GM11168 (cell line): ENCODE data around the gene VSIR.

ENCODE experiments used
- in situ Hi-C: fragments of 300-500 bp; cut with MboI; formaldehyde crosslinking; loops from one replicate; pipeline ENCODE4 v1.12.0; 2022; ENCODE audit warnings: low sequenced_read_pairs; ENCODE audit not compliant: unreplicated experiment

VSIR gene

DNA sequence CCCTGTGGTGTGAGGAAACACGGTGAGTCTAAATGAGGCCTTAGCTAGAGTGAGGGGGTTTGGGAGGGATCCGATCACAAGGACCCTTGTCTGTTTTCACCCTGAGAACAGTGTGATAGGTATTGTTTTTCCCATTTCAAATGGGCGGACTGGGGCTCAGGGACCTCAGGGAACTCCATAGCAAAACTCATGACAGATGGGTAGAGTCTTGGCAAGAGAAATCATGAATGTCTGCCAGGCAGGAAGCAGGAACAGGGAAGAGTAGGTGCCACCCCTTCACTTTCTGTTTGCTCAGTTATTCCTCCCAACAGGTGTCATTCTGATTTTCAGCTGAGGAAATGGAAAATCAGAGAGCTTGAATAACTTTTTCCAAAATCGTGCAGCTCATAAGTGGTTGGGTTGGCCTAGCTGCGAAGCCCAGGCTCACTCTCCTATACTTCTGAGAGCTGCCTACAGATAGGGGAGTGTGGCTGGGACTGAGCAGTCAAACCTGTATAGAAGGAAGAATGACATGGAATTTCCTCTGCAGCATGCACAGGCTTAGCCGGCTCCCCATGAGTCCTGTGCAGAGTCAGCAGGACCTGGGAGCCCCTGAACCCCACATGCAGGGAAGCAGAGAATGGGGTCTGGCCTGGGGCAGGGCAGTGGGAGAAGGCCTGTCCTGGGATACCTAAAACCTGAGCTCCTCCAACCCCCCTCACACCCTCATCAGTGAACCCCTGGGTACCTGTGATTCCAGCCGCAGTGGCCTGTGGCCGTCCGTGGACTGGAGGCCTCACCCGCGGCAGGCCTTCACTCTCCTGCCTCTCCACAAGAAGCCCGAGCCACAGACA, 36.1 kb downstream of the VSIR start:
- in situ Hi-C loops, result no loop called here

DNA sequence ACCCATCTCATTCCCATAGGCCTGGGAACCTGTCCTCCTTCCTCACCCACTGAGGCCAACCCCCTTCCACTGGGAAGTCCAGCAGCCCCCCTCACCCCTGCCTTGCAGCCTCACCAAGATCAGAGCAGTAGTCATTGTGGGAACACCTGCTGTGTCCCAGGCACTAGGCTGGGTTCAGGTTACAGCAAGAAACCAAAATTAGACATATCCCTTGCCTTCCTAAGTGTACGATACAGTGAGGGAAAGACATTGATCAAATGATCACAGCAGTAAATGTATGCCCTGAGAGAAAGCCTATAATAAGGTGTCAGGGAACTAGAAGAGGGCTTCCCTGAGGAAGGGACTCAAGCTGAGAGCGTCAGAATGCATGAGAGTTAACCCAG, 36.8 kb downstream of the VSIR start:
- in situ Hi-C loops, result no loop called here

DNA sequence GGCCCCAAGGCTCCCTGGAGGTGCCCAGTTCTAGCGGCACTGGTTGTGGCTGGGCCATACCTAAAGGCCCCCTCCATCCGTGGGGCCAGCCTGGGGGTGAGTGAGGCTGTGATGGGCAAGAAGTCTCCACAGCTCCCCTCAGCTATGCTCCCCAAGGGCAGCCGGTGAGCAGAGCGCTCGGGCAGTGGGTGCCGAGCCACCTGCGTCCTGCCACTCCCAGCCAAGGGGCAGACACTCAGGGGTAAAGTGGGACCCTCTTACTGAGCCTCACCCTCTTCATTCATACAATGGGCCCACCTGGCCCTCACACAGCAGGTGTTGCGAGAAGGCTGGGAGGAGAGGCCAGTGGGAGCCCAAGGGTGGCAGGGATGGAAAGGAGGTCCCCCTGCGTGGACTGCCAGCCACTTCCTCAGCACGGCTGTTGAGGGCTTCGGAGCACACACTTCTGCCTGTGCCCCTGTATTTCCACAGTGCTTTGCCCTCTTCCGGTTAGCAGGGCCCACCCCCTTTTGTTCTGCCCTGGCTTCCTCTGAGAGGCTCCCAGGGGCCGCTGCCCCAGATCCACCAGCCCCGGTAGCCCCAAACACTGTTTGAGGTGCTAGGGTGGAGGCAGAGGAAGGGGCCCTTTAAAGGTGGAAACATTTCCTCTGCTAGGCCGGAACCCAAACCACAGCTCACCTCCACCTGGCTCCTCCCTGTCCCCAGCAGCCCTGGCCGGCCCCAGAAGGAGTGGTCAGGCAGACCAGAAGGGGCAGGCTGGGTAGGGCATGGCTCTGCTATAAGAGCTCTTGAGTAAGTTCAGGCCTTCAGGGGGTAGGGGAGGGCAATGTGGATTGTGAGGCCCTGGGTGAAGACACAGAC, 37.4 kb downstream of the VSIR start:
- in situ Hi-C loops, result no loop called here

GRCh38 chr10:71734797-71735196, 38.5 kb downstream of the VSIR start:
- in situ Hi-C loops, result no loop called here

- in situ Hi-C loops, result no loop called here
Measured at GRCh38 chr10:71731791-71732190, 41.5 kb downstream of the VSIR start.

DNA sequence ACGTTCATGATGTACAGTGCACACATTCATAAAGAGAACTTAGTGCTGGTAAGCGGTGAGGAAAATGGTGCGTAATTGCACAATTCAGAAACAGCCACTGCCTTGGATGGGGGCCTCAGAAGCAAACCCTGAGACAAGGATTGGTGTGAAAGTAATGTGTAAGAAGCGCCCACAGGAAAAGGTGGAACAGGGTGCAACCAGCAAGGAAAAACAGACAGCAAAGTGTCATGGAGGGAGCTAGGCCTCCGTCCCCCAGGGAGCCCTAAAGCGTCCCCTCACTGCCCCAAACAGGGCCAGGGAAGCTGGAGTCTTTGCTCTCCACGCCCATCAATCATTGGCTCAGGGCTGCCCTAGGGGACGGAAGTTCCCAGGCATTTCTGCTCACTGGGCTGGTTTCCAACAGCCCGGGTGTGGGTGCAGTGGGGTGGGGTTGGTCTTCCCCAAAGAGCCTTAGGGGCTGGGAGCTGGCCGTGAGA, 44.1 kb downstream of the VSIR start:
- in situ Hi-C loops, result no loop called here

DNA sequence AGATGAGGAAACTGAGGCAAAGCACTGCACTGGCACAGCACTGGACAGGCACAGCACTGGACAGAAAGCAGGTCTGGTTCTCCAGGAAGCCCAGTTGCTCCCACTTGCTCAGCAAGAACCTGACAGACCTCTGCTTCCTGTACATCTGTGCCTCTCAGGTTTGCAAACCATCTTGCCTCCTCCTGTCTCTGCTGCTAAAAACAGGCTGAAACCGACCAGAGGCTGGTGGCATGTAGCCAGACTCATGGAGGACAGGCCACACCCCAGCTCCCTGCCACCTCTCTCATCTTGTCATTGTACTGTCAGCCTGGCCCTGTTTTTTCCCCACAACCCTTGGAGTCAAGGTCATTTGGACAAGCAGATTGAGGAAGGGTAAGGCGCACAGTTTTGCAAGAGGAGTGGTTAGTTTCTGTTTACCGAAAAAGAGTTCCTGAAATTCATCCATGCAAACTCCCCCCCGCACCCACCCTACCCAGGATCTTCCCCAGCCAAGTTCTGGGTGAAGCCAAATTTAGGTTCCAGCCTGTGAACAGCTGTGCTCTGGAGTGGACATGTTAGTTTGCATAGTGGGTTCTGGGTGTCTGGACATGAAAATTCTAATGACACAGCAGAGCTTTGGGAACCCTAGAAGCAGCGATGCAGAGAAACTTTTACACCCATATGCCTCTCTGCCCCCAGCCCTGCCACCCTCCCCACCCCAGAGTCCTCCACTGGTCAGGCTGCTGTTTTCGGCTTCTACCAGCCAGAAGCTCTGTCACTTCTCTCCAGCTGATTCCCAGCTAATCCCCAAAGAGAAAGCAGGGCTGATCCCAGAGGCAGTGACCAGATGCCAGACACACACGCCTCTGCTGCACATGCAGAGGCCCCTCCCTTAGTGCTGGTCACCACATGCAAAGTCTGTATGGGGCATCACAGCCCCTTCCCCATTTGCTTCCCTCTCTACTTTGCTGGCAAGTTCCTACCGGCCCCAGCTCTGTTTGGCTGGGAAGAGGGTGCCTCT, 45.3 kb downstream of the VSIR start:
- in situ Hi-C loops, result no loop called here

DNA sequence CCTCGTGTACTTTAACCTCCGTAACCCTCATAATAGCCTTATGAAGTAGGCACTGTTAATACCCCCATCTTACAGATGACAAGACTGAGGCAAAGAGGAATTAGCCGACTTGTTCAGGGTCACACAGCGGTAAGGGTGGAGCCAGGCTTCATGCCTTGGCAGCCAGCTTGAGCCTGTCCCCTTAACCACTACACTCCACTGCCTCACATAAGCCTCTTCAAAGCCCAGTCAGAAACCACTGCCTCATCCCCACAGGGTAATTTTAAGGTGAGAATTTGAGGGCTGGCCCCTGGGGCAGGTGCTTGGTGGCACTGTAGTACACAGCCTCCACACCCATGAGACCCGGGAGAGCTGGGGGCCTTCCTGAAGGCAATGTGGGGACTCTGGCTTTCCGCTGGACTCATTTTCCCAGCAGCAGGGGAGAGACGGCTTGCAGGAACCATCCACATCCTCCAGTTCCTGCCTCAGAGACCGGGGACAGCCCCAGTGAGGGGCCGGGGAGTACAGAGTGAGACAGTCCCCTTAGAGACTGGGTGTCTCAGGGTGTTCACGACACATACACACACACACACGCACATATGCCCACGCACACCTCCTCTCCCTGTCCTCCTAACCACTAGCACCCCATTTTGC, 46.1 kb downstream of the VSIR start:
- in situ Hi-C loops, result no loop called here

DNA sequence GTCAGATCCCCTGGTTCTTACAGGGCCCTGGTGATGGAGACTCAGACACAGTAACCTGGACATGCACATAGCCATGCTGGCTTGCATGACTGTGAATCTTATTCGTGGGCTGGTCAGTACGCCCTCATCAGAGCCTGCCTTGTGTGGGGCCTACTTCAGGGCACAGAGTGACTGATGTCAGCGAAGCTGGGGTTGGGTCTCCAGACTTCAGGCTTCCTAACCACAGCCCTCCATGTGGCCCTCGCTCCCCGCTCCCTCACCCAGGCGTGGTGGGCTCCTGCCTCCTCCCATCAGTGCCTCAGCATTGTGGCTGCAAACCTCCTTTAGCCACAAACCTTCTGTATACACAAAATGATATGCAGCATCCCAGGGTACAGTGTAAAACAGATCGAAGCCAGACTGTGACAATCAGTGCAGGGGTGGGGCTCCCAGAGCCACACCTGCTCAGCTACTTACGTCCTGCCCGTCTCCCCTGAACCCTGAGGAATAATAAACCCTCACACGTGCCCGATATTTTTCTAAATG, 46.7 kb downstream of the VSIR start:
- in situ Hi-C loops, result no loop called here

DNA sequence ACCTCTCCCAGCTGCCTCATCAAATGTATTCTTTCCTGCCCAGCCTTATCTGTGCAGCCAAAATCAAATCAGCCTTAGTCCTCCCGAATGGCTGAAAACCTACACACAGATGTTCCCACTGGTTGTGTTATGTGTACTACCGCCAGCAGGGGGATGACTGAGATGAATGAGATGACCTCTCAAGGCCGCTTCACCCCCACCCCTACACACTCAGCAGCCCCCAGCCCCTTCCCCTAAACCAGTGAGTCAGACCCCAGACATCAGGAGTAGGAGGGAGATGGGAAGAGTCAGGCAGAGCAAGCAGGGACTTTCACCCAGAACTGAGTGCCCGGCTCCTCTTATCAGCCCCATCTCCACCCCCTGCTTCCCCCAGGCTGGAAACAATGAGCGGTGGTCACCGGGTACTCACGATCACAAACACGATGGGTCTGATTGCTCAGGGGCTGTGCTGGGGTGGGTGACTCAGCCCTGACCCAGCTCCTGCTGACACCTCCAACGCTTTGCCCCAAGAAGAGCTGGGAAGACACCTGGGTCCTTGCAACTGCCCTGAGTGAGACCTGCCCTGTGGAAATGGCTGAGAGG, 47.2 kb downstream of the VSIR start:
- in situ Hi-C loops, result no loop called here

DNA sequence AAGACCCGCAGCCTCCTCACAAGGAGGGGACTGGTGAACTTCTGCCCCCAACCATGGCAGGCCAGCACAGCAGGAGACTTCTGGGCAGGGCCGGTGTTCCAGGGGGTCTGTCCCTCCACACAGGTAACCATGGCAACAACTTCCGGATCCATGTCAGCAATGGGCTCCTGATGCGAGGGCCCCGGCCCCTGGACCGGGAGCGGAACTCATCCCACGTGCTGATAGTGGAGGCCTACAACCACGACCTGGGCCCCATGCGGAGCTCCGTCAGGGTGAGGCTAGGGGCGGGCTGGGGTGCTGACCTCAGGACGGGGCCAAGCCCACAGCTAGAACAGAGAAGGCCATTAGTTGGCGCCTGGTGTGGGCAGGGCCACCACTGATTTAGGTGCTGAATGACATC, 48.1 kb downstream of the VSIR start:
- in situ Hi-C loops, result no loop called here

GRCh38 chr10:71724539-71724938, 48.8 kb downstream of the VSIR start:
- in situ Hi-C loops, result no loop called here

DNA sequence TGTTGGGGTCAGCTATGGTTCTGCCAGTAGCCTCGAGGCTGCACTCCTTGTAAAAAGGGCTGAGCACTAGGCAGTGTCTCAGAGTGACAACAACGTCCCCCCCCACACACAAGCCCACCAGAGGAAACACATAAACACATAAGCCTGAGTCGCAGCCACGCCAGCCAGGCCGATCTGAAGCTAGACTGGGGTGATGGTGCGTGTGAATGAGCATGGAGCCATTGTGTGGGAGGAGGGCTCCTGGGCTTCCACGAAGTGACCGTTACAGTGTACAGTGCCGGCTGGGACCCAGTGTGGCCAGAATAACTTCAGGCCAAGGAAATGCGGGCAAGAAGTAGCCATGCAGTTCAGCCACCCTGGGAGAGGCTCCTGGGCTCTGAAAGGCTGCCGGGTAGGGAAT, 50.0 kb downstream of the VSIR start:
- in situ Hi-C loops, result no loop called here

GRCh38 chr10:71722849-71723248, 50.5 kb downstream of the VSIR start:
- in situ Hi-C loops, result no loop called here

- in situ Hi-C loops, result no loop called here
Measured at GRCh38 chr10:71721313-71721712, 52.0 kb downstream of the VSIR start.

DNA sequence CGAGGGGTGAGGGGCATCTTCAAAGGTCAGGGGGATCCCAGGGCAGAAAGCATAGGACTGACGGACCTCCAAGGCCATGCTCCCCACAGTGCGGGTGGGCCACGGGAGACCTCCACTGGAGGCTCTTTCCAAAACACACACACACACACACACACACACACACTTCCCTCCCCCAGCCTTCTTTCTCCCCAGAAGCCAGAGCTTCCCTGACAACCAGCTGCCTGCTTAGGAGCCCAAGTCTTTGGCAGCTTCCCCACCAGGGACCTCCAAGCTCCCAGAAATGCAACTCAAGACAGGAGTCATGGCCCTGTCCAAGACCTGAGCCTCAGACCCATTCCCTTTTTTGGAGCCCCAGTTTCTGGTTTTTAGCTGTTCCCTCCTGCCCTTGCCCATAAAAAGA, 53.0 kb downstream of the VSIR start:
- in situ Hi-C loops, result no loop called here

- in situ Hi-C loops, result loop anchor here (10.0 kb wide), 1 partner anchor 95 kb away; no protein-coding TSS in a partner anchor
Measured at GRCh38 chr10:71719464-71720201, 53.7 kb downstream of the VSIR start, which contains the start of gene C10orf105. Gene C10orf105, minus strand, starts transcription at chr10:71719778. Its CDS starts 3,441 bp downstream, at chr10:71716337.

GRCh38 chr10:71719042-71719441, 54.3 kb downstream of the VSIR start:
- in situ Hi-C loops, result loop anchor here (10.0 kb wide), 1 partner anchor 96 kb away; no protein-coding TSS in a partner anchor
